Measurements from ENCODE around the gene PLXDC2.

Gene PLXDC2

DNA sequence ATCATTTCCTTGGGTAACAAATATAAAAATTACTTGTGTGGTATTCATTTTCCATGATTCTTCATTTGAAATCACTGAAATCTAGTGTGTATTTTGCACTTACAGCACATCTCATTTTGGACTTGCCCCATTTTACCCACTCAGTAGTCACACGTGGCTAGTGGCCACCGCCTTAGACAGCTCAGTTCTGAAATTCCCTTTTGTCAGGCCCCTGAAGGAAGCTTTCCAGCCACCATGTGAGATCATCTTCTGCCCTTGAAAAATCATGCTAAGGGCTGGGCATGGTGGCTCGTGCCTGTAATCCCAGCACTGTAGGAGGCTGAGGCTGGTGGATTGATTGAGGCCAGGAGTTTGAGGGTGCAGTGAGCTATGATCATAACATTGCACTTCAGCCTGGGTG is 79.3 kb downstream of the PLXDC2 start:
- Histone ChIP-seq H2AFZ (ENCODE audit: low read length) (no peak overlapping the region), H3K4me1 (ENCODE audit: insufficient read depth, low read length, poor library complexity, severe bottlenecking) (no peaks in the 10 kb centered on the region), H3K36me3 (ENCODE audit: insufficient read depth, low read length) (no peaks in the 10 kb centered on the region), H3K4me2 (ENCODE audit: low read depth, low read length, poor library complexity, severe bottlenecking) (no peak overlapping the region), H3F3A (ENCODE audit: low read depth) (no peaks in the 10 kb centered on the region), H3K9me2 (replicated peaks; ENCODE audit: low read depth, low read length) (no peaks in the 10 kb centered on the region), H3K9me3 (ENCODE audit: insufficient read depth, low read depth, low read length) (no peaks in the 10 kb centered on the region), H4K20me1 (ENCODE audit: insufficient read depth, low read length, poor library complexity, severe bottlenecking) (no peaks in the 10 kb centered on the region), H3K27me3 (ENCODE audit: insufficient read depth, low read length, poor library complexity, severe bottlenecking) (no peaks in the 10 kb centered on the region), H3K9ac (ENCODE audit: low read depth, low read length, poor library complexity, severe bottlenecking) (no peak overlapping the region), H3K79me2 (ENCODE audit: insufficient read depth, low read length) (no peaks in the 10 kb centered on the region), H3K4me3 (ENCODE audit: low read length, poor library complexity, severe bottlenecking) (no peak overlapping the region)
- TF ChIP-seq CTCF (conservative IDR thresholded peaks at IDR 0.05; ENCODE audit: low read length) (no peak), EZH2phosphoT487 (IDR thresholded peaks at IDR 0.05; ENCODE audit: borderline replicate concordance) (no peak)

GRCh38 chr10:19902456-19902855 is 86.2 kb downstream of the PLXDC2 start:
- H3K4me1 ChIP-seq (ENCODE audit: insufficient read depth, low read length, poor library complexity, severe bottlenecking), result no peaks in the 10 kb centered on the region
- H3K79me2 ChIP-seq (ENCODE audit: insufficient read depth, low read length), result no peaks in the 10 kb centered on the region
- H4K20me1 ChIP-seq (ENCODE audit: insufficient read depth, low read length, poor library complexity, severe bottlenecking), result no peaks in the 10 kb centered on the region
- no peak for TF ChIP-seq EZH2phosphoT487 (IDR thresholded peaks at IDR 0.05; ENCODE audit: borderline replicate concordance)
- TF ChIP-seq CTCF (conservative IDR thresholded peaks at IDR 0.05; ENCODE audit: low read length), result no peak
- H3K36me3 ChIP-seq (ENCODE audit: insufficient read depth, low read length), result no peaks in the 10 kb centered on the region
- no peak overlapping the region for H3K4me3 ChIP-seq (ENCODE audit: low read length, poor library complexity, severe bottlenecking)
- H3K9ac ChIP-seq (ENCODE audit: low read depth, low read length, poor library complexity, severe bottlenecking), result no peak overlapping the region
- no peaks in the 10 kb centered on the region for H3F3A ChIP-seq (ENCODE audit: low read depth)
- no peaks in the 10 kb centered on the region for H3K9me2 ChIP-seq (replicated peaks; ENCODE audit: low read depth, low read length)
- H3K27me3 ChIP-seq (ENCODE audit: insufficient read depth, low read length, poor library complexity, severe bottlenecking), result no peaks in the 10 kb centered on the region
- no peak overlapping the region for H2AFZ ChIP-seq (ENCODE audit: low read length)
- H3K4me2 ChIP-seq (ENCODE audit: low read depth, low read length, poor library complexity, severe bottlenecking), result no peak overlapping the region
- H3K9me3 ChIP-seq (ENCODE audit: insufficient read depth, low read depth, low read length), result no peaks in the 10 kb centered on the region

GRCh38 chr10:19904202-19904661 is 88.0 kb downstream of the PLXDC2 start:
- no peaks in the 10 kb centered on the region for H3F3A ChIP-seq (ENCODE audit: low read depth)
- no peaks in the 10 kb centered on the region for H4K20me1 ChIP-seq (ENCODE audit: insufficient read depth, low read length, poor library complexity, severe bottlenecking)
- no peaks in the 10 kb centered on the region for H3K4me1 ChIP-seq (ENCODE audit: insufficient read depth, low read length, poor library complexity, severe bottlenecking)
- no peak overlapping the region for H3K4me3 ChIP-seq (ENCODE audit: low read length, poor library complexity, severe bottlenecking)
- no peaks in the 10 kb centered on the region for H3K9me2 ChIP-seq (replicated peaks; ENCODE audit: low read depth, low read length)
- H2AFZ ChIP-seq (ENCODE audit: low read length), result no peak overlapping the region
- no peaks in the 10 kb centered on the region for H3K79me2 ChIP-seq (ENCODE audit: insufficient read depth, low read length)
- H3K27me3 ChIP-seq (ENCODE audit: insufficient read depth, low read length, poor library complexity, severe bottlenecking), result no peaks in the 10 kb centered on the region
- no peaks in the 10 kb centered on the region for H3K36me3 ChIP-seq (ENCODE audit: insufficient read depth, low read length)
- TF ChIP-seq CTCF (conservative IDR thresholded peaks at IDR 0.05; ENCODE audit: low read length) (no peak), EZH2phosphoT487 (IDR thresholded peaks at IDR 0.05; ENCODE audit: borderline replicate concordance) (no peak)
- no peaks in the 10 kb centered on the region for H3K9me3 ChIP-seq (ENCODE audit: insufficient read depth, low read depth, low read length)
- H3K4me2 ChIP-seq (ENCODE audit: low read depth, low read length, poor library complexity, severe bottlenecking), result no peak overlapping the region
- H3K9ac ChIP-seq (ENCODE audit: low read depth, low read length, poor library complexity, severe bottlenecking), result no peak overlapping the region

Data from Loucy (cell line).